ENCODE results near the gene DNAJC16. TPM values are rescaled to one million over a fixed set of nuclear protein-coding genes. Genes with fewer than 3 reads are reported as not detected.
A peak's percentile ranks its signal among the peaks of the same experiment; 100 is the strongest.

The DNAJC16 gene
- total and polyA plus RNA-seq, 9 of the 15 experiments (the other 6 are each of a cell fraction or from before 2014, with no cell fraction given), result 6.9 to 16.8 (median 12.8) TPM

DNA sequence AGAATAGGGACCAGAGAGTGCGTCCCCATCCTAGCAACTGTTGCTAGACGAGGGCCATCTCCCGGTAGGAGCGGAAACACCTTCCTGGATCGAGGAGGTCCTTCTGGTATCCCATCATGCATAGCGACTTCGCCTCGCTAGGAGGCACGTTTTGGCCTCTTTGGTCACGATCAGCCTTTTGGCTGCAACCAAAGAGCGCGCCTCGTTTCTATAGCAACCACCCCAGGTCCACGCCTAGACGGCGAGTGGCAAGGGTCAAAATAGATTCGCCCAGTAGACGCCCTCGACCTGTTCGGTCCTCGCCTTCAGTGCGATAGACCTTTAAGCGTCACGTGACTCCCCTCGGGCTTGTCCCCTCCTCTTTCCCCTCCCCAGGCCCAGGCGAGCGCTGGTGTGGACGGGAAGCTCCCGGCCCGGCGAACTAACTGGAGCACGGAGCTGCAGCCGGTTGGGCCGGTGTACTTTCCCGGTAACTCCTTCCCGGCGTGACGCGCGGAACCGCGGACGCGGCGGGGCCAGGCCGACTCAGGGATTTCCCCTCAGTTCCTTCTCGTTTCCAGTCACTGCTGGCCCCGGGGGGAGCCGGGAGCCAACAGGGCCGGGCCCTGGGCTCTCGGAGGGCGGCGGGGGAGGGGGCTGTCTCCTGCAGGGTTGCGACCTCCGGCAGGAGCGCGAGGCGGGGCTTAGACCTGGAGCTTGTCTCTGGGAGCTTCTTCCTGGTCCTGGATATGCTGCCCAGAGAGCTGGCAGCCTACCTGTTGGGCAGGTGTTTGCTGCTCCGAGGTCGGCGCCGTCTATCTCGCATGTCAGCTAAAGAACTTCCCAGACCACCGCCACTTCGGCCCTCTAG, at the start of gene DNAJC16 (continued):
- TF ChIP-seq, protein P1, sequence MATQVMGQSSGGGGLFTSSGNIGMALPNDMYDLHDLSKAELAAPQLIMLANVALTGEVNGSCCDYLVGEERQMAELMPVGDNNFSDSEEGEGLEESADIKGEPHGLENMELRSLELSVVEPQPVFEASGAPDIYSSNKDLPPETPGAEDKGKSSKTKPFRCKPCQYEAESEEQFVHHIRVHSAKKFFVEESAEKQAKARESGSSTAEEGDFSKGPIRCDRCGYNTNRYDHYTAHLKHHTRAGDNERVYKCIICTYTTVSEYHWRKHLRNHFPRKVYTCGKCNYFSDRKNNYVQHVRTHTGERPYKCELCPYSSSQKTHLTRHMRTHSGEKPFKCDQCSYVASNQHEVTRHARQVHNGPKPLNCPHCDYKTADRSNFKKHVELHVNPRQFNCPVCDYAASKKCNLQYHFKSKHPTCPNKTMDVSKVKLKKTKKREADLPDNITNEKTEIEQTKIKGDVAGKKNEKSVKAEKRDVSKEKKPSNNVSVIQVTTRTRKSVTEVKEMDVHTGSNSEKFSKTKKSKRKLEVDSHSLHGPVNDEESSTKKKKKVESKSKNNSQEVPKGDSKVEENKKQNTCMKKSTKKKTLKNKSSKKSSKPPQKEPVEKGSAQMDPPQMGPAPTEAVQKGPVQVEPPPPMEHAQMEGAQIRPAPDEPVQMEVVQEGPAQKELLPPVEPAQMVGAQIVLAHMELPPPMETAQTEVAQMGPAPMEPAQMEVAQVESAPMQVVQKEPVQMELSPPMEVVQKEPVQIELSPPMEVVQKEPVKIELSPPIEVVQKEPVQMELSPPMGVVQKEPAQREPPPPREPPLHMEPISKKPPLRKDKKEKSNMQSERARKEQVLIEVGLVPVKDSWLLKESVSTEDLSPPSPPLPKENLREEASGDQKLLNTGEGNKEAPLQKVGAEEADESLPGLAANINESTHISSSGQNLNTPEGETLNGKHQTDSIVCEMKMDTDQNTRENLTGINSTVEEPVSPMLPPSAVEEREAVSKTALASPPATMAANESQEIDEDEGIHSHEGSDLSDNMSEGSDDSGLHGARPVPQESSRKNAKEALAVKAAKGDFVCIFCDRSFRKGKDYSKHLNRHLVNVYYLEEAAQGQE (IDR thresholded peaks at IDR 0.05; ENCODE audit: borderline replicate concordance), result peak; percentile 96
- TF ChIP-seq, protein P1 (CRISPR knock-in tag; IDR thresholded peaks at IDR 0.05; ENCODE audit: low read depth), result 0 out of 2 replicates have a peak, but pooled peaks have one; percentile 65
- TF ChIP-seq CTBP1 (IDR thresholded peaks at IDR 0.05; ENCODE audit: borderline replicate concordance) (peak; percentile 95), POLR2AphosphoS5 (IDR thresholded peaks at IDR 0.05; ENCODE audit: control insufficient read depth, insufficient read depth, low read depth, low read length) (peak; percentile 78; the same call in 1 of the 2 replicates), EP400 (IDR thresholded peaks at IDR 0.05) (peak; percentile 90), SRSF3 (IDR thresholded peaks at IDR 0.05; ENCODE audit: insufficient read depth, low read length) (no peak), KDM5B (IDR thresholded peaks at IDR 0.05; ENCODE audit: insufficient replicate concordance, low read depth, low read length) (peak; percentile 78), SP1 (CRISPR knock-in tag; IDR thresholded peaks at IDR 0.05) (peak; percentile 98), SMAD2 (IDR thresholded peaks at IDR 0.05; ENCODE audit: low read depth, low read length) (0 out of 2 replicates have a peak, but pooled peaks have one; percentile 24), EGR1 (conservative IDR thresholded peaks at IDR 0.05) (peak; percentile 65), DIDO1 (tag; IDR thresholded peaks at IDR 0.05; ENCODE audit: low read depth) (peak; percentile 83), ZNF436 (CRISPR knock-in tag; IDR thresholded peaks at IDR 0.05) (peak; percentile 47; the same call in 1 of the 2 replicates), HDAC1 (IDR thresholded peaks at IDR 0.05) (peak in 1 of 2 experiments; percentile 92; a peak in 1 of 4 replicates), ZSCAN29 (IDR thresholded peaks at IDR 0.05) (no peak), NFYB (IDR thresholded peaks at IDR 0.05; ENCODE audit: extremely low read depth, insufficient read length) (no peak)
- TF ChIP-seq, protein P2, sequence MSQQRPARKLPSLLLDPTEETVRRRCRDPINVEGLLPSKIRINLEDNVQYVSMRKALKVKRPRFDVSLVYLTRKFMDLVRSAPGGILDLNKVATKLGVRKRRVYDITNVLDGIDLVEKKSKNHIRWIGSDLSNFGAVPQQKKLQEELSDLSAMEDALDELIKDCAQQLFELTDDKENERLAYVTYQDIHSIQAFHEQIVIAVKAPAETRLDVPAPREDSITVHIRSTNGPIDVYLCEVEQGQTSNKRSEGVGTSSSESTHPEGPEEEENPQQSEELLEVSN (IDR thresholded peaks at IDR 0.05; ENCODE audit: borderline replicate concordance in 1 of 2, extremely low read depth in 1 of 2, insufficient read depth in 1 of 2, insufficient read length in 1 of 2, low read depth in 1 of 2, low read length in 1 of 2, poor library complexity in 1 of 2, severe bottlenecking in 1 of 2), result peak in 1 of 2 experiments; percentile 28
- TF ChIP-seq, protein P3, sequence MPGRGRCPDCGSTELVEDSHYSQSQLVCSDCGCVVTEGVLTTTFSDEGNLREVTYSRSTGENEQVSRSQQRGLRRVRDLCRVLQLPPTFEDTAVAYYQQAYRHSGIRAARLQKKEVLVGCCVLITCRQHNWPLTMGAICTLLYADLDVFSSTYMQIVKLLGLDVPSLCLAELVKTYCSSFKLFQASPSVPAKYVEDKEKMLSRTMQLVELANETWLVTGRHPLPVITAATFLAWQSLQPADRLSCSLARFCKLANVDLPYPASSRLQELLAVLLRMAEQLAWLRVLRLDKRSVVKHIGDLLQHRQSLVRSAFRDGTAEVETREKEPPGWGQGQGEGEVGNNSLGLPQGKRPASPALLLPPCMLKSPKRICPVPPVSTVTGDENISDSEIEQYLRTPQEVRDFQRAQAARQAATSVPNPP (IDR thresholded peaks at IDR 0.05; ENCODE audit: borderline replicate concordance, insufficient read depth, insufficient read length), result no peak

Measured in K562 (cell line).